ENCODE results near the gene IQSEC3. TPM values are rescaled to one million over a fixed set of nuclear protein-coding genes. Genes with fewer than 3 reads are reported as not detected.
"Not testable (repeated sequence)": the region's sequence is repeated elsewhere in the genome, so short reads cannot be mapped to it uniquely, and the experiment has no call there.

Gene IQSEC3
- total RNA-seq, 6 donors from 2014 or later: 2.1 to 19.0 (median 8.2) TPM

- Histone ChIP-seq H3K27me3 (no peaks in the 10 kb centered on the region), H3K4me3 (peak overlapping the region in 3 of 4 donors; percentile 10 to 34 (median 21)), H3K36me3 (no peaks in the 10 kb centered on the region), H3K27ac (peak overlapping the region; percentile 34 to 72 (median 56)), H3K9me3 (no peaks in the 10 kb centered on the region), H3K4me1 (peaks cover 12 to 23% (median 16%) of the 10 kb centered on the region in 4 donors)
- WGBS, 2 donors: 42 to 46% methylated on average over 10 to 22 of the region's 22 CpGs
- TF ChIP-seq EP300 (IDR thresholded peaks at IDR 0.05) (peak in 1 of 4 donors; percentile 12), POLR2AphosphoS5 (IDR thresholded peaks at IDR 0.05) (no peak)
- ATAC-seq (ENCODE audit: low FRiP score in 2 of 2) (peak; percentile 32 to 68), DNase-seq (peak in 1 of 2 donors; percentile 43)
Measured at GRCh38 chr12:212715-213526, 146.4 kb downstream of the IQSEC3 start.

DNA sequence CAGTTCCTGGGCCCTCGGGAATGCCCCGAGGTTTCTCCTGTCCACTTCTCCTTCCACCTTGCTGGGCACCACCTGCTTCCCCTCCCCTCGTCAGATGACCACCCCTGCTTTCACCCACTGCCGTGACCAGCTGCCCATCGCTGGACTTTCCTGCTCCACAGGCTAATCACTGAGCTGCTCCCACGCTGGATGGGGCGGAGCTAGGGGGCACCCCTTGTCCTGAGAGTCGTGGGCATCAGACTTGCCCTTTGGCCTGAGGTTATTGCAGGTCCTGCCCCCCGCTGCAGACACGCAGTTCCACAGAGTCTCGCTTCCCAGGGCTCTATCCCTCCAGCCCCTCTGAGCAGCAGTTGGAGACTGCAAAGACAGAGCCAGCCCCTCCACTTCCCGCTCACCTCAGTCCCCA lies 147.0 kb downstream of the IQSEC3 start:
- no peaks in the 10 kb centered on the region for H3K36me3 ChIP-seq
- ATAC-seq (ENCODE audit: low FRiP score in 2 of 2): peak; percentile 8 to 23

DNA sequence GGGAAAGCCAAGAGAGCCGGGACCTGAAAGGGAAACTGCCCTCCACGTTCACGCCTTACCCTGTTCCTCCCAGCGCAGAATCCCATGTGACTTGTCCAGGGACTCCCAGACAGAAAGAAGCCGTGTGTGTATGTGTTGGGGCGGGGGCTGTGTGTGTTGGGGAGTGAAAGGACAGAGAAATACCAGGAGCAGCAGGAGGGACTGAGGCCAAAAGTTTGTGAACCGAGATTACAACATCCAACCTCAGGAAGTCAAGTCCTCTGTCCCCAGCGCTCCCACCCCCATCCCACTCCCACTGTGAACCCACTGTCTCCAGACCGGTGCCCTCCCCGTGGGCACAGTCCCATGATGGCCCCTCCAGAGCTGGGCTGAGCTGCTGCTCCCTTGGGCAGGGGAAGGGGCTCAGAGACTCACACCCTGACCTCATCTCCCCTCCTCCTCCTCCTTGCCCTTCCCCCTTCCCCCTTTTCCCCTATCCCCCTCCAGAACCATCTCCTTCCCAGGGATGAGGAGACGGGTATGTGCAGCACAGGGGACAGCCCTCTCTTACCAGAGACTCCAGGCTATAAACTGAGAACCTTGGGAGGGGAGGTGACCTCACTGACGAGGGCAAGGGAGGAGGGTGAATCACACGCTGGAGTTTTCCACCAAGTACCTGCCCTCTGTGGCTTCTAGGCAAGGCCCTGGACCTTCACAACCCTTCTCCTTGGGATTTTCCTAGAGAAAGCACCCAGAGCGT lies 147.6 kb downstream of the IQSEC3 start, which contains the start of gene SLC6A12:
SLC6A12 (minus strand) TSS at position 155 of the 739 bp plus-strand sequence. CDS start 4,171 bp downstream, outside the sequence.
- peaks cover 12 to 23% (median 16%) of the 10 kb centered on the region in 4 donors for H3K4me1 ChIP-seq
- DNase-seq: peak in 1 of 2 donors; percentile 34
- H3K4me3 ChIP-seq: peak within 1 kb of the TSS in 3 of 4 donors; percentile 10 to 34 (median 21)
- TF ChIP-seq POLR2AphosphoS5 (IDR thresholded peaks at IDR 0.05): no peak
- TF ChIP-seq POLR2A (IDR thresholded peaks at IDR 0.05): peak in 1 of 4 donors; percentile 12
- H3K27ac ChIP-seq: peak within 1 kb of the TSS in 1 of 4 donors; percentile 72
- ATAC-seq (ENCODE audit: low FRiP score in 2 of 2): peak in 1 of 2 donors; percentile 45
- no peaks in the 10 kb centered on the region for H3K36me3 ChIP-seq
- 38 to 39% methylated on average over 12 to 14 of the region's 14 CpGs for WGBS, 2 donors
- no peaks in the 10 kb centered on the region for H3K27me3 ChIP-seq
- H3K9me3 ChIP-seq: no peaks in the 10 kb centered on the region

More for the DNA sequence above, 147.0 kb downstream of the IQSEC3 start:
- TF ChIP-seq EP300 (IDR thresholded peaks at IDR 0.05) (no peak), POLR2AphosphoS5 (IDR thresholded peaks at IDR 0.05) (no peak), POLR2A (IDR thresholded peaks at IDR 0.05) (no peak)
- TF ChIP-seq, protein P1, sequence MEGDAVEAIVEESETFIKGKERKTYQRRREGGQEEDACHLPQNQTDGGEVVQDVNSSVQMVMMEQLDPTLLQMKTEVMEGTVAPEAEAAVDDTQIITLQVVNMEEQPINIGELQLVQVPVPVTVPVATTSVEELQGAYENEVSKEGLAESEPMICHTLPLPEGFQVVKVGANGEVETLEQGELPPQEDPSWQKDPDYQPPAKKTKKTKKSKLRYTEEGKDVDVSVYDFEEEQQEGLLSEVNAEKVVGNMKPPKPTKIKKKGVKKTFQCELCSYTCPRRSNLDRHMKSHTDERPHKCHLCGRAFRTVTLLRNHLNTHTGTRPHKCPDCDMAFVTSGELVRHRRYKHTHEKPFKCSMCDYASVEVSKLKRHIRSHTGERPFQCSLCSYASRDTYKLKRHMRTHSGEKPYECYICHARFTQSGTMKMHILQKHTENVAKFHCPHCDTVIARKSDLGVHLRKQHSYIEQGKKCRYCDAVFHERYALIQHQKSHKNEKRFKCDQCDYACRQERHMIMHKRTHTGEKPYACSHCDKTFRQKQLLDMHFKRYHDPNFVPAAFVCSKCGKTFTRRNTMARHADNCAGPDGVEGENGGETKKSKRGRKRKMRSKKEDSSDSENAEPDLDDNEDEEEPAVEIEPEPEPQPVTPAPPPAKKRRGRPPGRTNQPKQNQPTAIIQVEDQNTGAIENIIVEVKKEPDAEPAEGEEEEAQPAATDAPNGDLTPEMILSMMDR (IDR thresholded peaks at IDR 0.05): no peak
- no peak overlapping the region for H3K27ac ChIP-seq
- H3K4me1 ChIP-seq: peaks cover 12 to 23% (median 16%) of the 10 kb centered on the region in 4 donors
- H3K4me3 ChIP-seq: peak overlapping the region in 3 of 4 donors; percentile 10 to 34 (median 21)
- H3K9me3 ChIP-seq: no peaks in the 10 kb centered on the region
- DNase-seq: no peak
- no peaks in the 10 kb centered on the region for H3K27me3 ChIP-seq
- WGBS, 2 donors: 39 to 50% methylated on average over 9 to 12 of the region's 12 CpGs

DNA sequence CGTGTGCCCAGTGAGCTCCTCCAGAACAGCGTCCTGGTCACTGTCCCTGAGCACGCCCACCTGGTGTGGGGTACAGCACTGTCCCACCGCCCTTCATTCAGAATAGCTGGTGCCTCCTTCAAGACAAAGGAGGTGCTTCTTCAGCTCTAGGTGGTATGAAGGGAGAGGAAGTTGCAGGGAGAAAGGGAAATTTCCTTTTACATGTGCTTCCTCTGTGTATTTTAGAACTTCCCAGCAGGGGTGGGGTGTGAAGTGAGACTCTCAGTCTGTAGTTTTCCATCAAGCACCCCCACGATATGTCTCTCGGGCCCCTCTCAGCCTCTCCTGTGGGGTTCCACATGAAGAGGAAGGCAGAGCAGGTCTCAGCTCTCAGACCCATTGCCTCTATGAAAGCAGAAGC lies 148.5 kb downstream of the IQSEC3 start:
- peaks cover 12 to 23% (median 17%) of the 10 kb centered on the region in 4 donors for H3K4me1 ChIP-seq

DNA sequence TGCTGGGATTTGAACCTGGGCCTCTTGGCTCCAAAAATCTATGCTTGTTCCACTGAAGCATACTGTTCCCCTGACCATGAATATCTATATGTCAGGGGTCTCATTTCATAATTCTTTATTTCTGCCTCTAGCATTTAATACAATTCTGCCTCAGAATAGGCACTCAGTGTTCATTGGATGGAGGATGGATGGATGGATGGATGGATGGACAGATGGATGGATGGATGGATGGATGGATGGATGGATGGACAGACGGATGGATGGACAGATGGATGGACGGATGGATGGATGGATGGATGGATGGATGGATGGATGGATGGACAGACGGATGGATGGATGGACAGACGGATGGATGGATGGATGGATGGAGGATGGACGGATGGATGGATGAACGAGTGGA lies 150.5 kb downstream of the IQSEC3 start:
- DNase-seq; H3K4me3 ChIP-seq; H3K27me3 ChIP-seq; H3K9me3 ChIP-seq; H3K27ac ChIP-seq; ATAC-seq (ENCODE audit: low FRiP score in 2 of 2); H3K36me3 ChIP-seq: not testable (repeated sequence)
- H3K4me1 ChIP-seq: peaks cover 12 to 22% (median 17%) of the 10 kb centered on the region in 4 donors
- WGBS, 2 donors: 74 to 79% methylated on average over 6 of the region's 6 CpGs

More for the DNA sequence above, 148.5 kb downstream of the IQSEC3 start:
- ATAC-seq (ENCODE audit: low FRiP score in 2 of 2) (no peak), DNase-seq (no peak)
- no peak overlapping the region for H3K4me3 ChIP-seq
- WGBS, 2 donors: 71 to 86% methylated on average over 3 to 6 of the region's 6 CpGs
- TF ChIP-seq POLR2AphosphoS5 (IDR thresholded peaks at IDR 0.05) (no peak), EP300 (IDR thresholded peaks at IDR 0.05) (no peak), POLR2A (IDR thresholded peaks at IDR 0.05) (no peak)
- TF ChIP-seq, protein P1 (IDR thresholded peaks at IDR 0.05): no peak
- H3K27ac ChIP-seq: no peak overlapping the region
- H3K9me3 ChIP-seq: no peaks in the 10 kb centered on the region
- no peaks in the 10 kb centered on the region for H3K27me3 ChIP-seq
- H3K36me3 ChIP-seq: no peaks in the 10 kb centered on the region

GRCh38 chr12:218221-218620 lies 151.7 kb downstream of the IQSEC3 start:
- Histone ChIP-seq H3K36me3 (no peaks in the 10 kb centered on the region), H3K4me3 (no peak overlapping the region), H3K4me1 (peaks cover 7 to 13% (median 9%) of the 10 kb centered on the region in 4 donors), H3K27ac (no peak overlapping the region), H3K27me3 (no peaks in the 10 kb centered on the region), H3K9me3 (no peaks in the 10 kb centered on the region)
- TF ChIP-seq POLR2AphosphoS5 (IDR thresholded peaks at IDR 0.05): no peak
- TF ChIP-seq, protein P1 (IDR thresholded peaks at IDR 0.05): no peak
- TF ChIP-seq EP300 (IDR thresholded peaks at IDR 0.05): no peak
- no peak for TF ChIP-seq POLR2A (IDR thresholded peaks at IDR 0.05)
- 80 to 87% methylated on average over 5 of the region's 5 CpGs for WGBS, 2 donors
- DNase-seq (no peak), ATAC-seq (ENCODE audit: low FRiP score in 2 of 2) (no peak)

All from upper lobe of left lung (tissue), 6 donors.